ENCODE data around the gene IPO13.

Gene IPO13

GRCh38 chr1:43984855-43985254 is 38.1 kb downstream of the IPO13 start:
- Histone ChIP-seq H2AFZ (ENCODE audit: low read depth, low read length) (no peak overlapping the region), H3K4me1 (ENCODE audit: low read length) (peaks cover 9% of the 10 kb centered on the region), H3K9ac (ENCODE audit: low read length) (no peak overlapping the region), H3K27ac (ENCODE audit: low read length) (no peak overlapping the region), H4K20me1 (ENCODE audit: insufficient read depth, low read length) (no peaks in the 10 kb centered on the region), H3K79me2 (ENCODE audit: low read length) (peaks cover 29% of the 10 kb centered on the region), H3K4me3 (ENCODE audit: low read length) (no peak overlapping the region), H3K27me3 (ENCODE audit: low read depth, low read length) (no peaks in the 10 kb centered on the region), H3K9me3 (ENCODE audit: insufficient read depth, low read length) (no peaks in the 10 kb centered on the region), H3K4me2 (ENCODE audit: low read length) (no peak overlapping the region), H3K36me3 (replicated peaks; ENCODE audit: low read depth, low read length) (no peaks in the 10 kb centered on the region)
- TF ChIP-seq EZH2phosphoT487 (IDR thresholded peaks at IDR 0.05; ENCODE audit: low read depth), result no peak
- no peak for TF ChIP-seq CTCF (IDR thresholded peaks at IDR 0.05; ENCODE audit: low read depth, low read length)

- peaks cover 16% of the 10 kb centered on the region for H3K79me2 ChIP-seq (ENCODE audit: low read length)
- no peaks in the 10 kb centered on the region for H4K20me1 ChIP-seq (ENCODE audit: insufficient read depth, low read length)
- H3K36me3 ChIP-seq (replicated peaks; ENCODE audit: low read depth, low read length), result no peaks in the 10 kb centered on the region
- no peak overlapping the region for H3K9ac ChIP-seq (ENCODE audit: low read length)
- H3K4me1 ChIP-seq (ENCODE audit: low read length), result peaks cover 6% of the 10 kb centered on the region; the same call in 1 of the 2 replicates
- TF ChIP-seq CTCF (IDR thresholded peaks at IDR 0.05; ENCODE audit: low read depth, low read length), result no peak
- no peak for TF ChIP-seq EZH2phosphoT487 (IDR thresholded peaks at IDR 0.05; ENCODE audit: low read depth)
- H3K9me3 ChIP-seq (ENCODE audit: insufficient read depth, low read length), result no peaks in the 10 kb centered on the region
- H3K27me3 ChIP-seq (ENCODE audit: low read depth, low read length), result no peaks in the 10 kb centered on the region
- no peak overlapping the region for H3K4me3 ChIP-seq (ENCODE audit: low read length)
- H2AFZ ChIP-seq (ENCODE audit: low read depth, low read length), result no peak overlapping the region
- no peak overlapping the region for H3K4me2 ChIP-seq (ENCODE audit: low read length)
- H3K27ac ChIP-seq (ENCODE audit: low read length), result no peak overlapping the region
Observed at GRCh38 chr1:43985984-43986595, 39.3 kb downstream of the IPO13 start.

GRCh38 chr1:43986712-43987111 is 40.0 kb downstream of the IPO13 start:
- no peaks in the 10 kb centered on the region for H3K36me3 ChIP-seq (replicated peaks; ENCODE audit: low read depth, low read length)

More at GRCh38 chr1:43986712-43987111, 40.0 kb downstream of the IPO13 start:
- no peak overlapping the region for H3K9ac ChIP-seq (ENCODE audit: low read length)
- peaks cover 11% of the 10 kb centered on the region; the same call in 1 of the 2 replicates for H3K79me2 ChIP-seq (ENCODE audit: low read length)
- no peaks in the 10 kb centered on the region for H3K27me3 ChIP-seq (ENCODE audit: low read depth, low read length)
- no peaks in the 10 kb centered on the region for H4K20me1 ChIP-seq (ENCODE audit: insufficient read depth, low read length)
- H3K4me3 ChIP-seq (ENCODE audit: low read length), result no peak overlapping the region
- TF ChIP-seq CTCF (IDR thresholded peaks at IDR 0.05; ENCODE audit: low read depth, low read length) (no peak), EZH2phosphoT487 (IDR thresholded peaks at IDR 0.05; ENCODE audit: low read depth) (no peak)
- H2AFZ ChIP-seq (ENCODE audit: low read depth, low read length), result no peak overlapping the region
- no peak overlapping the region for H3K27ac ChIP-seq (ENCODE audit: low read length)
- H3K4me1 ChIP-seq (ENCODE audit: low read length), result peaks cover 6% of the 10 kb centered on the region; the same call in 1 of the 2 replicates
- no peak overlapping the region for H3K4me2 ChIP-seq (ENCODE audit: low read length)
- H3K9me3 ChIP-seq (ENCODE audit: insufficient read depth, low read length), result no peaks in the 10 kb centered on the region

Data from OCI-LY3 (cell line).